Stimulated activated CD4-positive, alpha-beta T cell treated with anti-CD3 and anti-CD28 coated beads, TNF-alpha, amount 100 ng/mL, for 1 hour (primary cell): Measurements from ENCODE around the gene SEMA3D.

Experiments
- DNase-seq, 3 donors: peaks; one replicate each; pipeline ENCODE4 v3.0.0-alpha.2; 2020; ENCODE audit warnings: low read depth in 3 of 3, low spot score in 1 of 3

SEMA3D gene

GRCh38 chr7:85184599-85185423 is 2.0 kb downstream of the SEMA3D start:
- DNase-seq, result no peak

DNA sequence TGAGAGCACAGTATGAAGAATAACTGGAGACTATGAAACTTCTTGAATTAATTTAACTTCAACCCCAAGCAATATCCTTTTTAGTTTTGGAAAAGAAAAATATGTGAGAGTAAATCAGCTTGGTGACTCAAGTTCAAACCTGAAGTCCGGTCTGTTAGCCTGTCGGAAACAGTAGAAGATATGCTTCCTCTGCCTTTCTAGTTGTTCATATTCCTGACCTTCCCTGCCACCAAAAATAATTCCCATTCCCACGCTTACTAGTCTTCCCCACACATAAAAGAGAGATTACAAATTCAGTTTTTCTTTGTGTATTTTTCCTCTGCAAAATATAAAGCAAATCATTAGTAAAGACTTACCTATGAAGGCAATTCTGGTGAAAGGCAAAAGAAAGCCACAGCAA is 3.6 kb downstream of the SEMA3D start:
- no peak for DNase-seq

DNA sequence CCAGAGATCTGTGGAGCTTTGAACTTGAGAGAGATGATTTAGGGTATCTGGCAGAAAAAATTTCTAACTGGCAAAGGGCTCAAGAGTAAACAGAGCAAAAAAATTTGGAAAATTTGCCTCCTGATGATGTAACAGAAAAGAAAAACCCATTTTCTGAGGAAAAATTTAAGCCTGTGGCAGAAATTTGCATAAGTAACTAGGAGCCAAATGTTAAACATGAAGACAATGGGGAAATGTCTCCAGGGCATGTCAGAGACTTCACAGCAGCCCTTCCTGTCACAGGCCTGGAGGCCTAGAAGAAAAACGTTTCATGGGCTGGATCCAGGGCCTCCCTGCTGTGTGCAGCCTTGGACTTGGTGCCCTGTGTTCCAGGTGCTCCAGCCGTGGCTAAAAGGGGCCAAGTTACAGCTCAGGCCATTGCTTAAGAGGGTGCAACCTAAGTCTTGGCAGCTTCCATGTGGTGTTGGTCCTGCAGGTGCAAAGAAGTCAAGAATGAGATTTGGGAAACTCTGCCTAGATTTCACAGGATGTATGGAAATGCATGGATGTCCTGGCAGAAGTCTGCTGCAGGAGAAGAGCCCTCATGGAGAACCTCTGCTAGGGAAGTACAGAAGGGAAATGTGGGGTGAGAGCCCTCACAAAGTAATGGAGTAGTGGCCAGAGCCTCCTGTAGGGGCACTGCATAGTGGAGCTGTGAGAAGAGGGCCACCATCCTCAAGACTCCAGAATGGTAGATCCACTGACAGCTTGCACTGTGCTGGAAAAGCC is 8.1 kb downstream of the SEMA3D start:
- no peak for DNase-seq

DNA sequence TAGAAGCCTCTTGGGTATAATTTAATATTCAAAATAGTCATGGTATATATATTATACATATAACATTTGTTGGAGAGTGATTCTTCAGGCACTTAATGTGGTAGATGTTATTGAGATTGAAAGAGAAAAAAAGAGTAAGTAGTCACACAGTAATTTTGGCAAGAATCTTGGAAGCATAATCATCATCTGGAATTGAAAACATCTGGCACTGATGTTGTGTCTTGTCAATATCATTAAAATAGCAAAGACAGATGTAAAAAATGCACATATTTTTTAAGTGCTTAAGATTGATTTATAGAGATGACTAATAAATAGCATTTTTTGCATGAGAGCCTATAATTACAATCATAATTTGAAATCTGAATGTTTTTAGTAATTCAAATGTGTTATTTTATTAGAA is 9.5 kb downstream of the SEMA3D start:
- no peak for DNase-seq

DNA sequence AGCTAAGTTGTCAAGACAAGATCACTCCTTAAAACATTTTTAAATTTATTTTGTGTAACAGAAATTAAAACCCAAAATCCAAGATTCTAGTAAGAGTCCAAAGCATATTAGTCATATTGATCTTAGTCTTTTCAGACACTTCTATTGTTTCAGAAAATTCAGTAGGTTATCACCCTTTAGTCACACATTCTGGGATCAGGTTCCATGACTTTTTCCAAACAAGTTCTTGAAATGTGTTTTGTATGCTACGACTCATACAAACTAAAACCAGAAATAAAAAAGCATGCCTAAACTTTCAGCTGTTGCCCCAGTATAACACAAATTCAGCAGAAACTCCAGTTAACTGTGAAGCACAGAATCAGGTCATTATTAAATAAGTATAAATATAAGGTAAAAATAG is 10.7 kb downstream of the SEMA3D start:
- DNase-seq, result no peak

- no peak for DNase-seq
Measured at GRCh38 chr7:85175217-85175616, 11.6 kb downstream of the SEMA3D start.

- DNase-seq, result no peak
Measured at GRCh38 chr7:85172530-85172941, 14.3 kb downstream of the SEMA3D start.

DNA sequence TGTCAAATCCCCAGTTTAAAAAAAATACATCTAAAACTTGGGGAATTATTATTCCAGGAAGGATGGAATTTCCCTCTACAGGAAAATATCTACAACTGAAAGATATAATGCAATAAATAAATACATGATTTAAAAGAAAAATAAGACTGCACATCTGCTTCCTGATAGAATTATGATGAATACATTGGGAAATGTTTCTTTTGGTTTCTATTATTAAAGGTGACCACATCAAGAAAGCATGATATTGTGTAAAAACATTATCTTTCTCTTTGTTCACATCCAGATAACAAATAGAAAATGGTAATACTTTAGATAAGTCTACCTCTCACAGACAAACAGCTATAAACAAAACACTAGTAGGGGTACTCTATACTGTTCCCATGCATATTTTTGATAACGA is 19.2 kb downstream of the SEMA3D start:
- DNase-seq, result no peak

GRCh38 chr7:85165263-85165662 is 21.6 kb downstream of the SEMA3D start:
- no peak for DNase-seq

- no peak for DNase-seq
Measured at GRCh38 chr7:85164376-85164775, 22.5 kb downstream of the SEMA3D start.

GRCh38 chr7:85162721-85163120 is 24.1 kb downstream of the SEMA3D start:
- no peak for DNase-seq

DNA sequence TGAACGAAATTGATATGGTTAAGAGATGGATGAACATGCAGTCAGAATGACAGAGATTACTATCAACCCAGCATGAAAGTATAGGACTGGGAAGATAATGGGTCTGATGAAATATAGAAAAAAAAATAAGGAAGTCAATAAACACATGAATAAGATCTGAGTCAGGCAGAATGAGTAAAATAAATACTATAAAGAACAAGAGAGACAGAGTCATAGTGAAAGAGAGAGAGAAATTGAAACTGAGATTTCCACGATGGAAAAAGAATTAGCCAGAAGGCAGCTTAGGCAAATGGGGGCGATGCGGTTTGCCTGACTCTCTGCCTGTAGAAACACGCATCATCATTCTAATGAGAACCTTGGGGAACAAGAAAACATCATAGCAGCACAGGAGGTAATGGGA is 26.6 kb downstream of the SEMA3D start:
- no peak for DNase-seq

GRCh38 chr7:85159003-85159402 is 27.9 kb downstream of the SEMA3D start:
- DNase-seq, result no peak

- DNase-seq, result no peak
Measured at GRCh38 chr7:85156661-85157208, 30.1 kb downstream of the SEMA3D start.

DNA sequence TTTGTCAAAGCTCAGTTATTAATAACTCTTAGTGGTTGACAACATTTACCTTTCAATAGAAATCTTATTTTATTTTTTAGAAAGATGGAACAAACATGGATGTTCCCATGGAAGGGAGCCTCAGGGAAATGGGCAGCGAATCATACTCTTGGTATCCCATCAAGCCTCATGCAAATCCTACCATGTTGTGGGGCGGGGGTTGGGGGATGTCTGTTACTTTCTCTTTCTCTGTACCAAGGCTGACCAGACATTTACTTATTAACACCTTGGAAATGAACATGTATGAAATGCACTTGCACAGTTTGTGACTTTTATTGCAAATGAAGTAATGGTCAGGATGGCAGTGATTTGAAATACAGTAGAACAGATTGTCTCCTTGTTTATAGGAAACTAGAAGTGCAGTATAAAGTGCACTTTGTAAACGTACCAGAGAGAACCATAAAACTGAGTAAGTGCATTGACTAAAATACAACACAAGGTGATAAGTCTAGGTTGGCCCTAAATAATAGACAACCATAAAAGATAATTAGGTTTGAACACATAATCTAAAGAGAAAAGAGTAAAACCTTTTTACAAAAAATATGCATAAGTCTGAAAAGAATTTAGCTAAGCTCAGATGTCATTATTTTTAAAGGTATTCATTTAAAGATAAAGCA is 32.4 kb downstream of the SEMA3D start:
- DNase-seq, result no peak

- DNase-seq, result no peak
Measured at GRCh38 chr7:85153715-85154114, 33.1 kb downstream of the SEMA3D start.

GRCh38 chr7:85150624-85151023 is 36.2 kb downstream of the SEMA3D start:
- no peak for DNase-seq

GRCh38 chr7:85144771-85145170 is 42.1 kb downstream of the SEMA3D start:
- DNase-seq, result no peak

DNA sequence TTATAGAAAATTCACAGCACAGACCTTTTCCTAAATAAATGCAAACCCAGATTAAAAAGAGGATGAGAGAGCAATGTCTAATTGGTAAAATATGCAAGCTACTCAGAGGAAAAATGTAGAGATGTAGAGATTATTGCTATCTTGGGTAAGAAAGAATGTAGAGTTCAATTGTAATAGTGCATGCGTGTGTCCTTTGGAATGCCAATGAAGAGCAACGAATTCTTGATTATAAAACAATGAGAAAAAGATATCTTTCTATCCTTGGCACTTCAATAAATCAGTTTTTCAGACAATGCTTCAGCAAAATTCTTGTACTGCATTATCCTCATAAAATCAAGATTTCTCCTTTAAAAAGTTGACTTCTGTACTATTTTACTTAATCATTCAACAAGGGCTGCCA is 50.9 kb downstream of the SEMA3D start:
- no peak for DNase-seq

DNA sequence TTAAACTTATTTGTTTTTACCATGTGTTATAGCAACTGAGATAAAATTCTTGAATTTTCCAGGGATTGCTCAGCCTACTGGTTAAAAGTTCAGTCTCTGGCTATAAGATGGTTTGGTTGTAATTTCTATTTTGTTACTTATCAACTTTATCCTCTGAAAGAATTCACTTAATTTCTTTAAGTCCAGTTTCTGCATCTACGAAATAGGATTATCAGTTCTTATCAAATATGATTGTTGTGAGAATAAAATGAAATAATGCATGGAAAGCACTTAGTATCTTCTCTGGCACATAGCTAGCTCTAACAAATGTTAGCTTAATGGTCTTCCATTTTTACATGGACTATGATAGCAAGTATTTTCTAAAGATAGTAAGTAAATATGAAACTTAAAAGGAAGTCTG is 53.3 kb downstream of the SEMA3D start:
- no peak for DNase-seq

- DNase-seq, result no peak
Measured at GRCh38 chr7:85133006-85133405, 53.9 kb downstream of the SEMA3D start.

GRCh38 chr7:85130702-85131101 is 56.2 kb downstream of the SEMA3D start:
- no peak for DNase-seq
